ENCODE results near the gene SOWAHC. TPM values are rescaled to one million over a fixed set of nuclear protein-coding genes. Genes with fewer than 3 reads are reported as not detected.
"Not testable (repeated sequence)": the region's sequence is repeated elsewhere in the genome, so short reads cannot be mapped to it uniquely, and the experiment has no call there.

Gene SOWAHC
- polyA plus RNA-seq, 1 donor = 20.8 TPM

DNA sequence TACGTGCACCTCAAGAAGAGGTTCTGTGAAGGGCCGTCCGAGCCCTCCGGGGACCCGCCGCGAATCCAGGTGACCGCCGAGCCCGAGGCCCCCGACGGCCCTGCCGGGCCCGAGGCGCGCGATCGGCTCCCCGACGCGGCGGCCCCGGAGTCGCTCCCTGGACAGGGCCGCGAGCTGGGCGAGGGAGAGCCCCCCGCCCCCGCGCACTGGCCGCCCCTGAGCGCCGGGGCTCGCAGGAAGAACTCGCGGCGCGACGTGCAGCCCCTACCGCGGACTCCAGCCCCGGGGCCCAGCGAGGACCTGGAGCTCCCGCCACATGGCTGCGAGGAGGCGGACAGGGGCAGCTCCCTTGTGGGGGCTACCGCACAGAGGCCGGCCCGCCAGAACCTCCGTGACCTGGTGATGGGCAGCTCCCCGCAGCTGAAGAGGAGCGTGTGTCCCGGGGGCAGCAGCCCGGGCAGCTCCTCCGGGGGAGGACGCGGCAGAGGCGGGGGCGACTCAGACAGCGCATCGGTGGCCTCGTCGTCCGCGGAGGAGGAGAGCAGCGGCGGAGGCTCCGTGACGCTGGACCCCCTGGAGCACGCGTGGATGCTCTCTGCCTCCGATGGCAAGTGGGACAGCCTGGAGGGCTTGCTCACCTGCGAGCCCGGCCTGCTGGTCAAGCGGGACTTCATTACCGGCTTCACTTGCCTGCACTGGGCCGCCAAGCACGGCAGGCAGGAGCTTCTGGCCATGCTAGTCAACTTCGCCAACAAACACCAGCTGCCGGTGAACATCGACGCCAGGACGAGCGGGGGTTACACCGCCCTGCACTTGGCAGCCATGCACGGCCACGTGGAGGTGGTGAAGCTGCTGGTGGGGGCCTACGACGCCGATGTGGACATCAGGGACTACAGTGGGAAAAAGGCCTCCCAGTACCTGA lies 812 bp downstream of the SOWAHC start:
- Histone ChIP-seq H3K27me3 (ENCODE audit: control insufficient read depth, insufficient read depth, low read length) (no peaks in the 10 kb centered on the region), H3K36me3 (ENCODE audit: control insufficient read depth, insufficient read depth, low read length) (peaks cover 3% of the 10 kb centered on the region), H3K4me3 (ENCODE audit: low read length) (peak overlapping the region; percentile 82), H3K27ac (ENCODE audit: low read length) (peak overlapping the region; percentile 73), H3K4me1 (ENCODE audit: control insufficient read depth, insufficient read depth, low read length) (peaks cover 34% of the 10 kb centered on the region), H3K9me3 (ENCODE audit: control insufficient read depth, low read depth, low read length) (peaks cover 3% of the 10 kb centered on the region)
- peak in 1 of 2 donors; percentile 73 for DNase-seq
- no CpG with 5 or more reads among the region's 90 CpGs for WGBS (ENCODE audit: insufficient coverage, low lambda C conversion rate)

- no CpG with 5 or more reads among the region's 24 CpGs for WGBS (ENCODE audit: insufficient coverage, low lambda C conversion rate)
- peak in 1 of 2 donors; percentile 70 for DNase-seq
- Histone ChIP-seq H3K4me1 (ENCODE audit: control insufficient read depth, insufficient read depth, low read length) (peaks cover 33% of the 10 kb centered on the region), H3K27ac (ENCODE audit: low read length) (peak overlapping the region; percentile 39), H3K36me3 (ENCODE audit: control insufficient read depth, insufficient read depth, low read length) (peaks cover 3% of the 10 kb centered on the region), H3K4me3 (ENCODE audit: low read length) (peak overlapping the region; percentile 82), H3K27me3 (ENCODE audit: control insufficient read depth, insufficient read depth, low read length) (no peaks in the 10 kb centered on the region), H3K9me3 (ENCODE audit: control insufficient read depth, low read depth, low read length) (peaks cover 3% of the 10 kb centered on the region)
These were observed 1.5 kb downstream of the SOWAHC start for GRCh38 chr2:109615637-109616144.

DNA sequence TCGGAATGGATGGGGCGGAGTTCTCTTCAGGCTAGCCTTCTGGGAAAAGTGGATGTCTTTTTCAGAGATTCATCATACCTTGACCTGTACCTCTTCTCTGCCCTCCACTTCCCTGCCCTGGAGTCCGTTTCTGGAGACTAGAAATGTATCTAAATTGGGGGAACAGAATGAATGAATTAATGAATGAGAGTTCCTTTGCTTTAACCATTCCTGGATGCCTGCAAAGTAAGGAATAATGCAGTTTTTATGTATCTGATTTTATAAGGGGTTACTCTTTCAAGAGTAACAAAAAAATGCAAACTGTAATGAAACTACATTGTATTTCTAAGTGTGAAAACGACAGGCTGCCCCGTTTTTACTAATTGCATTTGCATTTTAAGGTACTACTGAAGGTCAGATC lies 2.0 kb downstream of the SOWAHC start:
- no peaks in the 10 kb centered on the region for H3K27me3 ChIP-seq (ENCODE audit: control insufficient read depth, insufficient read depth, low read length)
- H3K27ac ChIP-seq (ENCODE audit: low read length) = no peak overlapping the region
- peaks cover 3% of the 10 kb centered on the region for H3K36me3 ChIP-seq (ENCODE audit: control insufficient read depth, insufficient read depth, low read length)
- 33% methylated on average over 2 of the region's 5 CpGs for WGBS (ENCODE audit: insufficient coverage, low lambda C conversion rate)
- peaks cover 3% of the 10 kb centered on the region for H3K9me3 ChIP-seq (ENCODE audit: control insufficient read depth, low read depth, low read length)
- peaks cover 33% of the 10 kb centered on the region for H3K4me1 ChIP-seq (ENCODE audit: control insufficient read depth, insufficient read depth, low read length)
- DNase-seq = no peak
- H3K4me3 ChIP-seq (ENCODE audit: low read length) = peak overlapping the region; percentile 82

GRCh38 chr2:109619032-109619615 lies 5.0 kb downstream of the SOWAHC start:
- peak in 1 of 2 donors; percentile 62 for DNase-seq
- no peaks in the 10 kb centered on the region for H3K27me3 ChIP-seq (ENCODE audit: control insufficient read depth, insufficient read depth, low read length)
- peak overlapping the region; percentile 40 for H3K27ac ChIP-seq (ENCODE audit: low read length)
- peaks cover 41% of the 10 kb centered on the region for H3K4me1 ChIP-seq (ENCODE audit: control insufficient read depth, insufficient read depth, low read length)
- no peak overlapping the region for H3K4me3 ChIP-seq (ENCODE audit: low read length)
- peaks cover 3% of the 10 kb centered on the region for H3K36me3 ChIP-seq (ENCODE audit: control insufficient read depth, insufficient read depth, low read length)
- WGBS (ENCODE audit: insufficient coverage, low lambda C conversion rate) = 30% methylated on average over 3 of the region's 4 CpGs
- H3K9me3 ChIP-seq (ENCODE audit: control insufficient read depth, low read depth, low read length) = peaks cover 3% of the 10 kb centered on the region

DNA sequence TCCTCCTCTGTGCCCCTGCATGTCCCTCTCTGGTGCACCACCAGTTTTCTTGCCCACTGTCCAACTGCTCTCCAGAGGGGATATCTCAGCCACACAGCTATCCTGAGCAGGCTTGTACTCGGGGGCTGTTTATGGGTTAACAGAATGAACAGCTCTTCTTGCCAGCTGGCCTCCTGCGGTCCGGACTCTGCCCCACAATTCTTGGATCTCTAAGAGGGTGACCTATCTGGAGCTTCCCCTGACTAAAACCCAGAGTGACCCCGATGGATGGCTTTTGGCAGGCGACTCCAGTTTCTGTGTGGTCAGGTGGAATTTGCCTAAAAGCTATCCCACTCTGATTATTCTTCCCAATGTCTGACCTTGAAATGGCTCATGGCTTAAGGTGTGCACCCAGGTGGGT lies 9.1 kb downstream of the SOWAHC start:
- Histone ChIP-seq H3K4me3 (ENCODE audit: low read length) (no peak overlapping the region), H3K27ac (ENCODE audit: low read length) (no peak overlapping the region), H3K4me1 (ENCODE audit: control insufficient read depth, insufficient read depth, low read length) (peaks cover 25% of the 10 kb centered on the region), H3K27me3 (ENCODE audit: control insufficient read depth, insufficient read depth, low read length) (no peaks in the 10 kb centered on the region), H3K9me3 (ENCODE audit: control insufficient read depth, low read depth, low read length) (no peaks in the 10 kb centered on the region), H3K36me3 (ENCODE audit: control insufficient read depth, insufficient read depth, low read length) (peaks cover 3% of the 10 kb centered on the region)
- peak in 1 of 2 donors; percentile 64 for DNase-seq
- WGBS (ENCODE audit: insufficient coverage, low lambda C conversion rate) = no CpG with 5 or more reads among the region's 5 CpGs

- Histone ChIP-seq H3K4me1 (ENCODE audit: control insufficient read depth, insufficient read depth, low read length) (peaks cover 20% of the 10 kb centered on the region), H3K4me3 (ENCODE audit: low read length) (no peak overlapping the region), H3K27ac (ENCODE audit: low read length) (no peak overlapping the region), H3K36me3 (ENCODE audit: control insufficient read depth, insufficient read depth, low read length) (peaks cover 3% of the 10 kb centered on the region), H3K27me3 (ENCODE audit: control insufficient read depth, insufficient read depth, low read length) (no peaks in the 10 kb centered on the region), H3K9me3 (ENCODE audit: control insufficient read depth, low read depth, low read length) (no peaks in the 10 kb centered on the region)
- no peak for DNase-seq
- WGBS (ENCODE audit: insufficient coverage, low lambda C conversion rate) = no CpG with 5 or more reads among the region's 4 CpGs
These were observed 9.8 kb downstream of the SOWAHC start for GRCh38 chr2:109623923-109624322.

GRCh38 chr2:109624339-109624738 lies 10.2 kb downstream of the SOWAHC start:
- Histone ChIP-seq H3K27me3 (ENCODE audit: control insufficient read depth, insufficient read depth, low read length) (no peaks in the 10 kb centered on the region), H3K36me3 (ENCODE audit: control insufficient read depth, insufficient read depth, low read length) (peaks cover under 1% of the 10 kb centered on the region), H3K27ac (ENCODE audit: low read length) (no peak overlapping the region), H3K4me3 (ENCODE audit: low read length) (no peak overlapping the region), H3K9me3 (ENCODE audit: control insufficient read depth, low read depth, low read length) (no peaks in the 10 kb centered on the region), H3K4me1 (ENCODE audit: control insufficient read depth, insufficient read depth, low read length) (peaks cover 16% of the 10 kb centered on the region)
- DNase-seq = no peak
- 100% methylated on average over 1 of the region's 4 CpGs for WGBS (ENCODE audit: insufficient coverage, low lambda C conversion rate)

DNA sequence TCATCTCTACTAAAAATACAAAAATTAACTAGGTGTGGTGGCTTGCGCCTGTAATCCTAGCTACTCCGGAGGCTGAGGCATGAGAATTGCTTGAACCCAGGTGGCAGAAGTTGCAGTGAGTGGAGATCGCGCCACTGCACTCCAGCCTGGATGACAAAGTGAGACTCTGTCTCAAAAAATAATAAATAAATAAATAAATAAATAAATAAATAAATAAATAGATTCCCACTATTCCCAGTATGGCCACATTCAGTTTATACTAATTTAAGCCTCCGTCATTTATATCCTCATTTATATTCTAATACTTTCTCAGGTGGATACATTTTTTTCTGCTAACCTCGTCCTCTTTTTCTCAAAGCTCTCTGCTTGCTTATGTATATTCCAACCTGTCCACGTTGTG lies 14.2 kb downstream of the SOWAHC start:
- peaks cover 32% of the 10 kb centered on the region for H3K4me1 ChIP-seq (ENCODE audit: control insufficient read depth, insufficient read depth, low read length)
- H3K4me3 ChIP-seq (ENCODE audit: low read length); H3K36me3 ChIP-seq (ENCODE audit: control insufficient read depth, insufficient read depth, low read length); H3K27me3 ChIP-seq (ENCODE audit: control insufficient read depth, insufficient read depth, low read length); H3K27ac ChIP-seq (ENCODE audit: low read length); H3K9me3 ChIP-seq (ENCODE audit: control insufficient read depth, low read depth, low read length); DNase-seq: not testable (repeated sequence)
- 81% methylated on average over 2 of the region's 7 CpGs for WGBS (ENCODE audit: insufficient coverage, low lambda C conversion rate)

GRCh38 chr2:109629867-109630266 lies 15.7 kb downstream of the SOWAHC start:
- Histone ChIP-seq H3K27ac (ENCODE audit: low read length) (no peak overlapping the region), H3K27me3 (ENCODE audit: control insufficient read depth, insufficient read depth, low read length) (no peaks in the 10 kb centered on the region), H3K9me3 (ENCODE audit: control insufficient read depth, low read depth, low read length) (no peaks in the 10 kb centered on the region), H3K4me1 (ENCODE audit: control insufficient read depth, insufficient read depth, low read length) (peaks cover 21% of the 10 kb centered on the region), H3K4me3 (ENCODE audit: low read length) (no peak overlapping the region), H3K36me3 (ENCODE audit: control insufficient read depth, insufficient read depth, low read length) (no peaks in the 10 kb centered on the region)
- no peak for DNase-seq
- no CpG with 5 or more reads among the region's 3 CpGs for WGBS (ENCODE audit: insufficient coverage, low lambda C conversion rate)

All from large intestine (tissue), 3 donors.